Spleen (tissue), 7 donors: ENCODE measurements around the gene TCEANC2.

Source experiments
- CTCF ChIP-seq, 11 experiments: fragments of 200-600 bp in 7 of 11; fragments of 450-650 bp in 4 of 11; sonication (generic) in 4 of 11; IDR thresholded peaks in 8 of 11; conservative IDR thresholded peaks in 3 of 11; 1 replicate in 7 of 11; 2 replicates in 4 of 11; pipeline versions ENCODE4 v1.4.0 to v1.8.0; 2016 to 2021; ENCODE audit warnings: antibody characterized with exemption in 11 of 11, inconsistent platforms in 4 of 11, mild to moderate bottlenecking in 1 of 11
- POLR2AphosphoS5 ChIP-seq, 3 donors: sonication (generic); formaldehyde crosslinking; IDR thresholded peaks; one replicate each; pipeline ENCODE4 v1.5.1; 2017; ENCODE audit warnings: antibody characterized with exemption in 3 of 3
- donor health status: DM: no; HTN: no; CAD: no; lungs with moderate emphysema.
- donor health status: DM: no; HTN: no; CAD: no.
- donor health status: DM: no; HTN: no; CAD: no.

- TF ChIP-seq POLR2AphosphoS5 (IDR thresholded peaks at IDR 0.05), result no peak
- no peak for TF ChIP-seq CTCF (IDR thresholded peaks at IDR 0.05 in 8 of 11, conservative IDR thresholded peaks at IDR 0.05 in 3 of 11)
Observed at GRCh38 chr1:54153535-54154439, 100.4 kb downstream of the TCEANC2 start.
